OCI-LY1 (cell line): ENCODE measurements around the gene TAGLN2.

Experiments
- H2AFZ ChIP-seq: fragments of 200-600 bp; sonication (generic), shearing (Covaris generic); 2 replicates; pipeline ENCODE4 v1.6.0; 2014; ENCODE audit warnings: antibody characterized with exemption, mild to moderate bottlenecking, low read length
- H3F3A ChIP-seq: fragments of 200-600 bp; sonication (generic), shearing (Covaris generic); 2 replicates; pipeline ENCODE4 v1.6.0; 2014; ENCODE audit warnings: mild to moderate bottlenecking, antibody characterized with exemption, low read length, moderate library complexity; ENCODE audit not compliant: insufficient read depth
- H3K27ac ChIP-seq: fragments of 200-600 bp; sonication (generic); 2 replicates; pipeline ENCODE4 v1.5.1; 2014; ENCODE audit warnings: low read length, mixed run types, mild to moderate bottlenecking, low read depth; ENCODE audit not compliant: poor library complexity, severe bottlenecking
- H3K27me3 ChIP-seq: fragments of 200-600 bp; sonication (generic); 2 replicates; pipeline ENCODE4 v1.6.0; 2014; ENCODE audit warnings: antibody characterized with exemption, mild to moderate bottlenecking, low read length, moderate library complexity; ENCODE audit not compliant: insufficient read depth
- H3K36me3 ChIP-seq: fragments of 200-600 bp; sonication (generic); 2 replicates; pipeline ENCODE4 v1.6.1; 2014; ENCODE audit warnings: mild to moderate bottlenecking, antibody characterized with exemption, low read length, moderate library complexity, mixed read lengths; ENCODE audit not compliant: insufficient read depth
- H3K4me1 ChIP-seq: fragments of 200-600 bp; sonication (generic); 2 replicates; pipeline ENCODE4 v1.5.1; 2014; ENCODE audit warnings: mild to moderate bottlenecking, low read length, moderate library complexity; ENCODE audit not compliant: insufficient read depth, severe bottlenecking
- H3K4me2 ChIP-seq: fragments of 200-600 bp; sonication (generic), shearing (Covaris generic); 2 replicates; pipeline ENCODE4 v1.6.1; 2014; ENCODE audit warnings: low read length
- H3K4me3 ChIP-seq: fragments of 200-600 bp; sonication (generic); 2 replicates; pipeline ENCODE4 v1.5.1; 2014; ENCODE audit warnings: low read length, low read depth, mild to moderate bottlenecking, mixed read lengths; ENCODE audit not compliant: poor library complexity, severe bottlenecking
- H3K79me2 ChIP-seq: fragments of 200-600 bp; shearing (Covaris generic); 2 replicates; pipeline ENCODE4 v1.6.1; 2016; ENCODE audit warnings: mixed run types, low read length, mixed read lengths; ENCODE audit not compliant: insufficient read depth
- H3K9ac ChIP-seq: fragments of 200-600 bp; sonication (generic), shearing (Covaris generic); 2 replicates; pipeline ENCODE4 v1.6.1; 2014; ENCODE audit warnings: mild to moderate bottlenecking, low read length, mixed read lengths
- H3K9me2 ChIP-seq: fragments of 200-600 bp; sonication (generic), shearing (Covaris generic); 2 replicates; pipeline ENCODE4 v1.6.1; 2014; ENCODE audit warnings: low read depth, mild to moderate bottlenecking, low read length, mixed read lengths
- H3K9me3 ChIP-seq: fragments of 200-600 bp; shearing (Covaris generic); 2 replicates; pipeline ENCODE4 v1.6.1; 2014; ENCODE audit warnings: low read length, mixed read lengths
- H4K20me1 ChIP-seq: fragments of 200-600 bp; sonication (generic), shearing (Covaris generic); 2 replicates; pipeline ENCODE4 v1.6.0; 2016; ENCODE audit warnings: mild to moderate bottlenecking, low read length; ENCODE audit not compliant: insufficient read depth
- CTCF ChIP-seq: fragments of 200-600 bp; sonication (generic), shearing (Covaris generic); IDR thresholded peaks from 2 replicates; pipeline ENCODE4 v1.5.1; 2017; ENCODE audit warnings: mild to moderate bottlenecking, antibody characterized with exemption, low read length, moderate library complexity, mixed read lengths
- EZH2 ChIP-seq: fragments of 200-600 bp; sonication (generic), shearing (Covaris generic); IDR thresholded peaks from 2 replicates; pipeline ENCODE4 v1.8.0; 2017; ENCODE audit warnings: borderline replicate concordance, mixed run types, mild to moderate bottlenecking, antibody characterized with exemption, low read length, moderate library complexity, mixed read lengths

Gene TAGLN2

GRCh38 chr1:159944623-159945455 lies 19.5 kb upstream of the TAGLN2 start:
- H3K27me3 ChIP-seq = no peaks in the 10 kb centered on the region
- no peaks in the 10 kb centered on the region for H4K20me1 ChIP-seq
- H3K79me2 ChIP-seq = no peaks in the 10 kb centered on the region
- no peak overlapping the region for H3K9ac ChIP-seq
- TF ChIP-seq EZH2 (no peak), CTCF (no peak)
- H3K9me2 ChIP-seq = no peaks in the 10 kb centered on the region
- no peaks in the 10 kb centered on the region for H3K4me1 ChIP-seq
- H3K9me3 ChIP-seq = no peaks in the 10 kb centered on the region
- no peak overlapping the region for H3K4me2 ChIP-seq
- no peaks in the 10 kb centered on the region for H3K36me3 ChIP-seq
- no peak overlapping the region for H2AFZ ChIP-seq
- no peak overlapping the region for H3K4me3 ChIP-seq
- H3F3A ChIP-seq = no peaks in the 10 kb centered on the region
- H3K27ac ChIP-seq = no peak overlapping the region

- H4K20me1 ChIP-seq = no peaks in the 10 kb centered on the region
- no peak overlapping the region for H3K27ac ChIP-seq
- no peaks in the 10 kb centered on the region for H3K9me2 ChIP-seq
- H3F3A ChIP-seq = no peaks in the 10 kb centered on the region
- H3K4me3 ChIP-seq = no peak overlapping the region
- TF ChIP-seq EZH2 (no peak), CTCF (no peak)
- H3K79me2 ChIP-seq = no peaks in the 10 kb centered on the region
- H3K27me3 ChIP-seq = 0 out of 2 replicates have a peak, but pooled peaks cover 2% of the 10 kb centered on the region
- H3K9me3 ChIP-seq = no peaks in the 10 kb centered on the region
- no peak overlapping the region for H2AFZ ChIP-seq
- no peaks in the 10 kb centered on the region for H3K4me1 ChIP-seq
- no peak overlapping the region for H3K4me2 ChIP-seq
- H3K36me3 ChIP-seq = no peaks in the 10 kb centered on the region
- no peak overlapping the region for H3K9ac ChIP-seq
Observed at GRCh38 chr1:159943908-159944622, 18.8 kb upstream of the TAGLN2 start.

- no peaks in the 10 kb centered on the region for H3K9me2 ChIP-seq
- H3K9me3 ChIP-seq = no peaks in the 10 kb centered on the region
- TF ChIP-seq EZH2 (no peak), CTCF (no peak)
- no peaks in the 10 kb centered on the region for H3K36me3 ChIP-seq
- H3F3A ChIP-seq = no peaks in the 10 kb centered on the region
- H3K79me2 ChIP-seq = no peaks in the 10 kb centered on the region
- 0 out of 2 replicates have a peak, but pooled peaks cover 9% of the 10 kb centered on the region for H3K27me3 ChIP-seq
- no peak overlapping the region for H2AFZ ChIP-seq
- no peak overlapping the region for H3K27ac ChIP-seq
- H3K4me1 ChIP-seq = no peaks in the 10 kb centered on the region
- no peak overlapping the region for H3K9ac ChIP-seq
- no peaks in the 10 kb centered on the region for H4K20me1 ChIP-seq
- H3K4me3 ChIP-seq = no peak overlapping the region
- no peak overlapping the region for H3K4me2 ChIP-seq
Observed at GRCh38 chr1:159943278-159943640, 18.0 kb upstream of the TAGLN2 start.
